ENCODE data around the gene CSH2. TPM values are rescaled to one million over a fixed set of nuclear protein-coding genes. Genes with fewer than 3 reads are reported as not detected.

CSH2 gene
- total RNA-seq, 1 donor from 2014 or later, result not detected

DNA sequence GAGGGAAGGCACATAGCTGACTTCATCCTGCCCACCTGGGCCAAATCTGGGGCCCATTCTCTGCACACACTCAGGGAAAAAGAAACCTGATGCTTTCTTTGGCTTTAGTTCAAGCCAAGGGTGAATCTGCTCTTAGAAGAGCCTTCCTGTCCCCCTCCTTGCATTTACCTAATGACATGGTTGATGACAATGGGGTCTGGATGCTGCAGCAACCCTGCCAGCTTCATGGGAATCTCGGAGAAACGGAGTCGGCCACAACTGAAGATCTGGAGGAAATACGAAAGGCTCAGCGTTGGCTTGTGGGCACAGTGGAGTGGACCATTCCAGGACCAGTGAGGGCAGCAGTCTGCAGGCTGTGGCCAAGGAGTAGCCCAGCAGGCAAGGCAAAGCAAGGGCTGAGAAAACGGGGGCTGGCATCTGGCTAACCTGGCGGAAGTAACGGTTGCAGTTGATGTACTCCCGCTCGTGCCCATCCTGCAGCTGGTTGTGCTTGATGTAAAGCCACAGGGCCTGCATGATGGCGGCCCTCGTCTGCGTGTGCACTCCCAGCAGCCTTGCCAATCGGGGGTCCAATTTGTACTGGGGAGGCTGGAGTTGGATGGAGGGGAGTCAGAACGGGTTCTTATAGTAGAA lies 39.6 kb downstream of the CSH2 start:
- no peak for ATAC-seq

DNA sequence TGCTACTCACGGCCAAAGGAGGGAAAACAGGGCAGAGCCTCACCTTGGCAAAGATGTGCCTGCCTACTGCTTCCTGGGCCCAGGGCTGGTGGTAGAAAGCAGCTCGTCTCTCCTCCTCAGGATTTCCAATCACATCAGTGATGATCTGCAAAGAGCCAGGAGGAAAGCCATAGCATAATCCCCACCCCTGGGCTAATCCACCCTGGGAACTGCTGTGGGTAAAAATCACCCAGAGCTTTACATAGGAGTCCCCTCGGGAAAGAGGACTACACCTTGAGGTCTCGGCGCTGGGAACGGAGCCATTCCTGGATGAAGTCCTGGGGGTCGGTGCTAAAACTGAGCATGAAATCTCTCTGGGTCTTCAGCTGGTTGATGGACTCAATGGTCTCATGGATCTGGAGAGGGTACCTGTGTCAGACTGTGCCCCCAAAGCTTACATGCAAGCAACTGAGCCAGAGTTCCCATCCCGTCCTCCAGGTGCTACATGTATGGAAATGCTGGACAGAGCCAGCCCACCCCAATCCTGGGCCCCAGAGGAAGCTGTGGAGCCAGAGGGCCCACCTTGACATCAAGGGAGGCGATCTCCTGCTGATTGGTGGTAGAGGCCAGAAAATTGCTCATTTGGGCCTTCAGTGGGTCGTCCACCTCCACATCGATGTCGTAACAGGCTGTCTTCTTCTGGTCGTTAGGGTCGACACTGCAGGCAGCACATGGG lies 40.3 kb downstream of the CSH2 start:
- no peak for ATAC-seq

DNA sequence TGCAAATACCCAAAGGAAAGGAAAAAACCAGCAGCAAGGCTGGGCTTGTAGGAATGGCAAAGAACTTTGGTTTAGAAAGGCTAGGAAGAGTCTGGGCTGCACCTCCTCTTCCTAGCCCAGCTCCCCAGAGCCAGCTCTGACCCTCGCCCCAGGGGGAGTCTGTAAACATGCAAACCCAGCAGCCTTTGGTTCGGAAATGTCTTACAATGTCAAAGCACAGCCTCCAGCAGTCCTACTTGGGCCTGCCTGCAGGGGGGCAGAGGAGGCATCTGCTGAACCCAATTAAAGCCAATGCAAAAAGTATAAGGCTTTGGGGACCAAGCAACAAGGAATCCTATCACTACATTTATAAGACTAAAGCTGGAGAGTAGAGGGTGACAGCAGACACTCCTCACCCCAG lies 41.0 kb downstream of the CSH2 start:
- ATAC-seq, result no peak

- ATAC-seq, result no peak
Observed at GRCh38 chr17:63832014-63832413, 41.5 kb downstream of the CSH2 start.

DNA sequence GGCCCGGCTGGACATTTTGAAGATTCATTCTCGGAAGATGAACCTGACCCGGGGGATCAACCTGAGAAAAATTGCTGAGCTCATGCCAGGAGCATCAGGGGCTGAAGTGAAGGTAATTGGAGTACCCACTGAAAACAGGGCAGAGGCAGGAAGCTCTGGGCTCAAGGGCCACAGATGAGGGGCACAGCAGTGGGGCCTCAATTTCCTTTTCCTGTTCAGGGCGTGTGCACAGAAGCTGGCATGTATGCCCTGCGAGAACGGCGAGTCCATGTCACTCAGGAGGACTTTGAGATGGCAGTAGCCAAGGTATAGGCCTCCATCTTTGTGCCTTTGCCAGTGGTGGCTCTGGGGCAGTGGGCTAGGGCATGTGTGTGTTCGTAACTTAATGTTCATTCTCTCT lies 42.0 kb downstream of the CSH2 start:
- no peak for ATAC-seq

GRCh38 chr17:63830904-63831491 lies 42.5 kb downstream of the CSH2 start:
- no peak for ATAC-seq

DNA sequence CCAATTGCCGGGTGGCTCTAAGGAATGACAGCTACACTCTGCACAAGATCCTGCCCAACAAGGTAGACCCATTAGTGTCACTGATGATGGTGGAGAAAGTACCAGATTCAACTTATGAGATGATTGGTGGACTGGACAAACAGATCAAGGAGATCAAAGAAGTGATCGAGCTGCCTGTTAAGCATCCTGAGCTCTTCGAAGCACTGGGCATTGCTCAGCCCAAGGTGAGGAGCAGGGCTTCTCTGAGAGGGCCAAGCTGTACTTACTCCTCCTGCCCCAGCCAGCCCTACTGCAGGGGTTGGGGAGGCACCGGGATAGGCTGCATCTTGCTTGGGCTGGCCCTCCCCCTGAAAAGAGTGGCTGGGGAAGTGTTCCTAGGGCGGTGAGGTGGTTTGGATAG lies 43.2 kb downstream of the CSH2 start:
- ATAC-seq, result no peak

DNA sequence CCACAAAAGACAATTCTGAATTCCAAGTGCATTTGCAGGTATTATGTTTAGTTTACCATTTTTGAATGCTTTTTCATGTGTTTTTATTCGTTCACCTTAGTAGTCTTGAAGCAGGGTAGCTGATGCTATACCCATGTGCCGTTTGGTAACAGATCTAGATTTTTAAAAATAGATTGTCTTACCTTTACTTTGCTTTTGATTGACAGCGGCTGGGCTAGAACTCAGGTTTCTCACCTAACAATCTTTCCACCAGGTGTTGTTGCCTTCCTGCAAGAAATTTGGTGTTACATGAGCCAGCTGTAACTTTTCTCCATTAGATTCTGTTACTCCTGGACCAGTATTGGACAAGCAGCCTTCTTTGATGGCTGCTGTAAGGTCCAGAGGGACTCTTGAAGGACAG lies 44.5 kb downstream of the CSH2 start:
- ATAC-seq, result no peak

DNA sequence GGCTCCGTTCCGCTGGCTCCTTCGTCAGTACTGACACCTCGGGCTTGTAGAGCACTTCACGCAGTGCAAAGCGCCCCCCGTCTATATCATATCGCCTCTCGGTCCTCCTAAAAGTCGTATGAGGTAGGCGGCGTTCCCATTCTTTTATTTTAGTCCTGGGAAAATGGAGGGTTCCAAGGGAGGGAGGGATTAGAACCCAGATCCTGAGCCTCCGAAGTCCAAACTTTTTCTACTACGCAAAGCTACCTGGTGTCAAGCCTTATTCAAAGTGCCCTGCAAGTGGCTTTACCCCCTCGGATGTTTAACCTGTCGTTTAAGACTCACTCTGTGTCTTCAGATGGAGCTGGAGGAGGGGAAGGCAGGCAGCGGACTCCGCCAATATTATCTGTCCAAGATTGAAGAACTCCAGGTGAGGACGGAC lies 45.7 kb downstream of the CSH2 start:
- ATAC-seq, result no peak

DNA sequence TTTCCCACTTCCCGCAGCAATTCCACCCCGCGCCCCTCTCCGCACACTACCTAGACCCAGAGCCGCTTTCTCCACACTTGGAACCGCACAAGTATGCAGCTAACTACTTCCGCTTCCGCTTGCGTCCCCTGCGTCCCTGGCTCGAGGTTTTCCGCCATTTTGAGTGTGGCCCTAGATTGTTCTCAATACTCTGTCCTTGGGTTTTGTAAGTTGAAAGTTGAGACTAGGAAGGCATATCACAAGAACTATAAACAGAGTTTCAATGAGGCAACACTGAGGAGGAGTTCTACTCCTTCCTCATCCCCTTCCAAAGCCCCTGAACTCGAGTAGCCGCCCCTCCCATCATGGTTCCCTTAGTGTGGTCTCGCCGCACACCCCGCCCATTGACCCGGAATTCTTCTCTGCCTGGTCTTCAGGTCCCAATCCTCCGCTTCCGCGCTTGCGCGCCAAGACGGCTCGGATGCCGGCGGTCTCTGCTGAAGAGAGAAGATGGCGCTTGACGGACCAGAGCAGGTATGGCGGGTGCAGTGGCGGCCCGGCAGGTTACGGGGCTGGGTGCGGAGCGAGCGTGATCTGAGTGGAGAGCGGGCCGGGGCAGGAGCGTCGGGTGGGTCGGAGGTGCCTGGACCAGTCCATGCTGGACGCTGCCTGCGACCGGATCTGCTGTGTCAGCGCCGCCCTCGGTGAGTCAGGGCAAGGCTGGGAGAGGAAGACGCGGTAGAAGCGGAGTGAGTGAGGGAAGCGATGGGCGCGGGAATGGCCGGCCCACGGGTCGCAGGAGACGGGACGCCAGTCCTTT lies 46.3 kb downstream of the CSH2 start, which contains the start of the genes FTSJ3 and PSMC5:
TSS of gene FTSJ3 (minus strand) at position 662 of the 799 bp plus-strand sequence. CDS start 761 bp downstream, outside the sequence.
TSS of gene PSMC5 (plus strand) at position 430 of the 799 bp plus-strand sequence. CDS start at position 490, 60 bp downstream.
- peak; percentile 86 for ATAC-seq

GRCh38 chr17:63826468-63827001 lies 46.9 kb downstream of the CSH2 start:
- ATAC-seq, result peak; percentile 4

DNA sequence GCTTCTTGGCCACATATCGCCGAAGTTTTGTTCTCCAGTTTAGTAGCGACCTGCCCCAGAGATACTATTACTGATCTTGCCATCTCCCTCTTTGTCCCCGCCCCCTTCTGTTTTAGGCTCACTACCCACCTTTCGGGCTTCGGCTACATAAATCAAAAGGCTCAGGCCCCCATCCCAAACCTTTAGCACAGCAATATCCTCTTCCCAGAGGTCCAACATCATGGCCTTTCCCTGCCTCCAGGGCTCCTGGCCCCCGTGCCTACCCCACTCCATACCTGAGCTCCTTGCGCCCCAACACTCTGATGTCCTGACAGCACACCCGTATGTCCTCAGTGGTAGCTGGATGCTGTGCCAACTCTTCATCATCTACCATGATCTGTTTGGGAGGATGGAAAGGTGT lies 49.1 kb downstream of the CSH2 start:
- ATAC-seq, result no peak

DNA sequence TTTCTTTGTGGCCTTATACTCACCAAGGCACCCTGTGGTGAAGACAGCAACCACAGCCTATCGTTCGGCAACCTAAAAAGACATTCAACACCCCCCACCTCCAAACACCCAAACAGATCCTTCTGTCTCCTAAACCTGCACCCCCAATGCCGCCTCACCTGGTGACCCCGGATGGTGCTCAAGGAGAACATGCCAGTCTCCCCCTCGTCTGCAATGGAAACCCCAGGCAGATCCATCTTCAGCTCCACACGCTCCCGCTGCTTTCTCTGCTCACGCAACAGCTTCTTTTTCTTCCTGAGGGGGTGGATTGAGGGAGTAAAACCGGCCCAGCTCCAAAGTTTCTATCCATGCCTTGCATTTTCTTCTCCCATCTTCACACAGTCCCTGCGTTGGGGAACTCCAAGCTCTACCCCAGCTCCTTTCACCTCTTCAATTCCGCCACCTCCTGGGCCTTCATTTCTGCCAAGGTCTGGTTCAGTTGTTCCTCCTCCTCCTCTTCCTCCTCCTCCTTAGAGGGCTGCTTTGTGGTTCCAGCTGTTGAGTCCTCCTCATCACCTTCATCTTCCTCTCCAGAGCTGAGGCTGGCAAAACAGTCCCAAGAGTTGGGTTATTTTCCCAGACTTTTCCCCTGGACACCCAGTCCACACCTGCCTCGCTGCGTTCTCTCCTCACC lies 49.7 kb downstream of the CSH2 start:
- ATAC-seq, result no peak

DNA sequence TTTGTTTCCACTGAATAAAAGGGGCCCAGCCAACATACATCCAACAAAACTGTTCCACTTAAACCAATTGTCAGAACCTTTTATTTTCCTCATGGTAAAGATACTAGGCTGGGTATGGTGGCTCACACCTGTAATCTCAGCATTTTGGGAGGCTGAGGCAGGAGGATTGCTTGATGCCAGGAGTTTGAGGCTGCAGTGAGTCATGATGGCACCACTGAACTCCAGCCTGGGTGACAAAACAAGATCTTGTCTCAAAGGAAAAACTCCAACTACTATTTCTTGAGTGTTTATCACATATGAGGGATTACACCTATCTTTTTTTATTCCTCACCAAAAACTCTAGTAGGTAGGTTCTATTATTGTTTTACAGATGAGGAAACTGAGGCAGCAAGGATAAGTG lies 50.9 kb downstream of the CSH2 start:
- ATAC-seq, result no peak

Other genes with a start within 250 kb of the CSH2 start
- gene LIMD2, start 173.6 kb downstream of the CSH2 start, total RNA-seq, result 2.8 TPM
- gene STRADA, start 131.9 kb downstream of the CSH2 start, total RNA-seq, result 22.2 TPM
- gene CCDC47, start 100.1 kb downstream of the CSH2 start, total RNA-seq, result 50.6 TPM
- 56.1 TPM for gene DDX42, start 99.5 kb downstream of the CSH2 start, total RNA-seq
- gene PSMC5, start 46.2 kb downstream of the CSH2 start, total RNA-seq, result 102 TPM
- gene FTSJ3, start 46.0 kb downstream of the CSH2 start, total RNA-seq, result 18.7 TPM
- gene SMARCD2, start 31.0 kb downstream of the CSH2 start, total RNA-seq, result 68.3 TPM
- gene GH2, start 8.3 kb upstream of the CSH2 start, total RNA-seq, result not detected
- gene CSH1, start 22.9 kb upstream of the CSH2 start, total RNA-seq, result not detected
- gene CSHL1, start 37.6 kb upstream of the CSH2 start, total RNA-seq, result not detected
- not detected for gene GH1, start 45.2 kb upstream of the CSH2 start, total RNA-seq
- 1.9 TPM for gene CD79B, start 58.7 kb upstream of the CSH2 start, total RNA-seq
- 0.12 TPM for gene SCN4A, start 99.2 kb upstream of the CSH2 start, total RNA-seq
- gene PRR29, start 124.7 kb upstream of the CSH2 start, total RNA-seq, result not detected
- 3.5 TPM for gene ICAM2, start 147.0 kb upstream of the CSH2 start, total RNA-seq

Data from esophagus mucosa (tissue), 1 donor.